MCF 10A (cell line): Measurements from ENCODE around the gene ZFYVE21. TPM values are rescaled to one million over a fixed set of nuclear protein-coding genes. Genes with fewer than 3 reads are reported as not detected.

Experiments
- BruUV-seq: library from RNA; stranded (reverse); fragments of 400-500 nt; replicated peaks from 2 replicates; lab custom pipeline; 2021; lab: Mats Ljungman, UMichigan
- CTCF ChIA-PET: fragments of 300-600 bp; sonication (Branson Sonifier 250); formaldehyde crosslinking; extraction: SDS; loops from one replicate; lab custom pipeline; 2021; ENCODE audit warnings: antibody characterized with exemption, inconsistent platforms; lab: Yijun Ruan, JAX
- POLR2A ChIA-PET: fragments of 300-600, 350-650 bp; sonication (Branson Sonifier 250); formaldehyde crosslinking; extraction: SDS; loops from one replicate; lab custom pipeline; 2020; ENCODE audit warnings: antibody characterized with exemption, inconsistent platforms; lab: Yijun Ruan, JAX
- DNase-seq: peaks from one replicate; pipeline ENCODE4 v3.0.0-alpha.2; 2018; ENCODE audit not compliant: unreplicated experiment
- H3K27ac Mint-ChIP-seq: one replicate; pipeline ENCODE4 v1.8.0; 2022; ENCODE audit warnings: mild to moderate bottlenecking, low read depth, mixed read lengths; ENCODE audit not compliant: unreplicated experiment
- H3K27me3 Mint-ChIP-seq: one replicate; pipeline ENCODE4 v1.8.0; 2022; ENCODE audit warnings: mixed read lengths; ENCODE audit not compliant: insufficient read depth, unreplicated experiment
- H3K36me3 Mint-ChIP-seq: one replicate; pipeline ENCODE4 v1.8.0; 2022; ENCODE audit warnings: mild to moderate bottlenecking, moderate library complexity, mixed read lengths; ENCODE audit not compliant: insufficient read depth, unreplicated experiment
- H3K4me1 Mint-ChIP-seq: one replicate; pipeline ENCODE4 v1.8.0; 2022; ENCODE audit warnings: mixed read lengths; ENCODE audit not compliant: insufficient read depth, unreplicated experiment
- H3K4me3 Mint-ChIP-seq: one replicate; pipeline ENCODE4 v1.8.0; 2022; ENCODE audit warnings: mild to moderate bottlenecking, moderate library complexity, mixed read lengths; ENCODE audit not compliant: unreplicated experiment
- H3K9me3 Mint-ChIP-seq: one replicate; pipeline ENCODE4 v1.8.0; 2022; ENCODE audit warnings: mixed read lengths; ENCODE audit not compliant: unreplicated experiment
- intact Hi-C: fragments of 100-400 bp; cut with micrococcal nuclease; formaldehyde crosslinking; loops from 2 replicates; pipeline ENCODE4 v1.14.1; 2022
- total RNA-seq: library from RNA; stranded (reverse); gene quantifications from 2 replicates; pipeline ENCODE4 v1.2.3, GENCODE V29; 2022
- TF ChIP-seq, protein P1 (sequence below): fragments of 200-600 bp; IDR thresholded peaks from one replicate; pipeline ENCODE4 v1.8.0; 2022; ENCODE audit warnings: antibody characterized with exemption, mild to moderate bottlenecking; ENCODE audit not compliant: unreplicated experiment

The ZFYVE21 gene
- total RNA-seq, 1 experiment from 2014 or later: 35.5 TPM

- ChIA-PET POLR2A (interaction anchor here (0.6 to 2.0 kb wide), 11 partner anchors 9 to 172 kb away, joined by 3 to 8 read pairs (median 3); partner anchors contain the start of genes BAG5 and COA8), CTCF (interaction anchor here (0.7 to 1.0 kb wide), 5 partner anchors 8 to 407 kb away, joined by 3 to 6 read pairs (median 3); no protein-coding TSS in a partner anchor)
- BruUV-seq: no TSS peak
- DNase-seq: peak; percentile 85
- Mint-ChIP-seq H3K9me3 (no peaks in the 10 kb centered on the region), H3K4me1 (peaks cover 25% of the 10 kb centered on the region), H3K27ac (peak overlapping the region; percentile 85), H3K36me3 (peaks cover 12% of the 10 kb centered on the region), H3K27me3 (no peaks in the 10 kb centered on the region), H3K4me3 (peak overlapping the region; percentile 53)
- TF ChIP-seq, protein P1, sequence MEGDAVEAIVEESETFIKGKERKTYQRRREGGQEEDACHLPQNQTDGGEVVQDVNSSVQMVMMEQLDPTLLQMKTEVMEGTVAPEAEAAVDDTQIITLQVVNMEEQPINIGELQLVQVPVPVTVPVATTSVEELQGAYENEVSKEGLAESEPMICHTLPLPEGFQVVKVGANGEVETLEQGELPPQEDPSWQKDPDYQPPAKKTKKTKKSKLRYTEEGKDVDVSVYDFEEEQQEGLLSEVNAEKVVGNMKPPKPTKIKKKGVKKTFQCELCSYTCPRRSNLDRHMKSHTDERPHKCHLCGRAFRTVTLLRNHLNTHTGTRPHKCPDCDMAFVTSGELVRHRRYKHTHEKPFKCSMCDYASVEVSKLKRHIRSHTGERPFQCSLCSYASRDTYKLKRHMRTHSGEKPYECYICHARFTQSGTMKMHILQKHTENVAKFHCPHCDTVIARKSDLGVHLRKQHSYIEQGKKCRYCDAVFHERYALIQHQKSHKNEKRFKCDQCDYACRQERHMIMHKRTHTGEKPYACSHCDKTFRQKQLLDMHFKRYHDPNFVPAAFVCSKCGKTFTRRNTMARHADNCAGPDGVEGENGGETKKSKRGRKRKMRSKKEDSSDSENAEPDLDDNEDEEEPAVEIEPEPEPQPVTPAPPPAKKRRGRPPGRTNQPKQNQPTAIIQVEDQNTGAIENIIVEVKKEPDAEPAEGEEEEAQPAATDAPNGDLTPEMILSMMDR: no peak
- intact Hi-C loops: loop anchor here (10.0 kb wide), 2 partner anchors 87 to 137 kb away; partner anchors contain the start of gene KLC1
Observed at GRCh38 chr14:103711516-103712431, 3.8 kb upstream of the ZFYVE21 start.

DNA sequence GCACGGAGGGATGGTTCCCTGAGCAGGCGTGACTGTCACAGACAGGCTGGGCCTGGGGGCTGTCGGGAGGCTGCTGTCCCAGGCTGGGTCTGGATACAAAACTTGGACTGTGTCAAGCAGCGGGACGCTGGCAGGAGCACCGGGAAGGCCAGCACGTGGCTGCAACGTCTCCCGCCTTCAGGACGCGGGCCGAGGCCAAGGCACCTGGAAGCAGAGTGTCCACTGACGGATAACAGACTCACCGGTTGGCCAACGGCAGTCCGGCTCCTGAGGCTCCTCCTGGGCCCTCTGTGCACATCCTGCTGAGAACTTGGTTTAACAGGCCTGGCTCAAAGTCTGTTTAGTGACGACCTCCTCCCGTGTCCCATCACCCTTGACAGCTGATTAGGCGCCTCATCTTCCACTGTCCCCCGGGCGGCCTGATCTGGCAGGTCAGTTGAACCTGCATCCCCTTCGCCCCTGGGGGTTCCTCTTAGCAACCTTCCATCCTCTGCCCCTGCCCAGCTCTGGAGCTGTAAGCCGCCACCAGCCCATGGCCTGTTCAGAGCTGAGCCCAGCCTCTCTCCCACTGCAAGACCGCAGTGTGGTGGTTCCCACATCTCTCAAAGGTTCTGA, 2.9 kb upstream of the ZFYVE21 start:
- TF ChIP-seq, protein P1: no peak
- peak overlapping the region; percentile 53 for H3K4me3 Mint-ChIP-seq
- peak overlapping the region; percentile 85 for H3K27ac Mint-ChIP-seq
- intact Hi-C loops: loop anchor here (10.0 kb wide), 2 partner anchors 88 to 138 kb away; partner anchors contain the start of gene KLC1
- peaks cover 12% of the 10 kb centered on the region for H3K36me3 Mint-ChIP-seq
- ChIA-PET CTCF (interaction anchor here (0.6 to 1.0 kb wide), 4 partner anchors 9 to 200 kb away, joined by 3 to 6 read pairs (median 3); no protein-coding TSS in a partner anchor), POLR2A (interaction anchor here (0.6 to 2.0 kb wide), 9 partner anchors 10 to 173 kb away, joined by 3 to 8 read pairs (median 3); partner anchors contain the start of genes BAG5 and COA8)
- H3K4me1 Mint-ChIP-seq: peaks cover 35% of the 10 kb centered on the region
- no TSS peak for BruUV-seq
- no peak for DNase-seq
- no peaks in the 10 kb centered on the region for H3K27me3 Mint-ChIP-seq
- no peaks in the 10 kb centered on the region for H3K9me3 Mint-ChIP-seq

GRCh38 chr14:103713304-103714062, 2.1 kb upstream of the ZFYVE21 start:
- TF ChIP-seq, protein P1: no peak
- no peak for DNase-seq
- ChIA-PET CTCF (interaction anchor here (0.6 to 1.0 kb wide), 4 partner anchors 10 to 299 kb away, joined by 3 to 6 read pairs (median 3); no protein-coding TSS in a partner anchor), POLR2A (interaction anchor here (0.7 to 1.2 kb wide), 2 partner anchors 15 to 104 kb away, joined by 3 read pairs; no protein-coding TSS in a partner anchor)
- Mint-ChIP-seq H3K4me3 (peak overlapping the region; percentile 94), H3K27me3 (no peaks in the 10 kb centered on the region), H3K27ac (peak overlapping the region; percentile 85), H3K9me3 (no peaks in the 10 kb centered on the region), H3K4me1 (peaks cover 38% of the 10 kb centered on the region), H3K36me3 (peaks cover 9% of the 10 kb centered on the region)
- intact Hi-C loops: loop anchor here (10.0 kb wide), 2 partner anchors 89 to 139 kb away; partner anchors contain the start of gene KLC1
- BruUV-seq: no TSS peak
